DND-41 (cell line): ENCODE results near the gene ERBB4.

Experiments used
- CTCF ChIP-seq: IDR thresholded peaks from 2 replicates; pipeline ENCODE4 v1.5.1; 2012; ENCODE audit warnings: borderline replicate concordance, low read length, moderate library complexity, mild to moderate bottlenecking; ENCODE audit not compliant: poor library complexity, severe bottlenecking; ENCODE audit errors: extremely low read depth
- EZH2 ChIP-seq: IDR thresholded peaks from 3 replicates; pipeline ENCODE4 v1.6.1; 2012; ENCODE audit warnings: borderline replicate concordance, low read depth, mild to moderate bottlenecking, moderate library complexity, low read length, inconsistent platforms; ENCODE audit not compliant: severe bottlenecking

GRCh38 chr2:211986313-211986712 is 552.3 kb downstream of the ERBB4 start:
- no peak for TF ChIP-seq CTCF
- TF ChIP-seq EZH2: no peak
